GM21360 (cell line): ENCODE measurements around the gene ARHGEF28.

Experiments used
- ATAC-seq: cut with Tn5 transposase; IDR thresholded peaks from one replicate; pipeline ENCODE4 v1.9.1; 2021; ENCODE audit warnings: mild to moderate bottlenecking, moderate library complexity; ENCODE audit not compliant: unreplicated experiment

The ARHGEF28 gene

GRCh38 chr5:73954381-73954780, 328.4 kb downstream of the ARHGEF28 start:
- ATAC-seq, result no peak

- no peak for ATAC-seq
Measured at GRCh38 chr5:73955271-73955846, 329.4 kb downstream of the ARHGEF28 start.

DNA sequence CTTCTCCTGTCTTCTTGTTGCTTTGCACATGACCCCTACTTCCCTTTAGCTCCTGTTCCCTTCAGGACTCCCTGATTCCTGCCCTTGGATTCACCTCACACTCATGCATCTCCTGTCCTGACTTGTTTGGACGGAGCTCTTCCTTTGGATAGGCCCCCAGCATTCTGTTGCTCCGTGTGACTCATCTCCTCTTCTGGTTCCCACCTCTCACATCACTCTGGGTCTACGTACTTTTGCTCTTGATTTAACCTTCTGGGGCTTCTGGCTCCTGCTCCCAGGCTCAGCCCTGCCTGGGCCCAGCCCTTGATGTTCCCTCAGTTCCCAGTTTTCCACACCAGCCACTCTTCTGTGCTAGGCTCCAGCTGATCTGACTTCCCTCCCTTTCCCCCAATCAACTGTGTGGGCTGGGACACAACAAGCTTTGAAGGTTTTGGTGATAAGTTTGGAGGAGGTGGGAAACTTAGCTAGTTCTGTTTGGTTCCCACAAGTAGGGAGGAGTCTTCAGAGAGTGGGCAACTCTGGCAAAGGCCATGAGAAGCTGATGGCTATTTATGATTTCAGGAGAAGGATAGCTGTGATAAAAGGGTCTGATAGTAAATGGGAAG, 331.5 kb downstream of the ARHGEF28 start:
- ATAC-seq, result no peak

- ATAC-seq, result no peak
Measured at GRCh38 chr5:73958037-73958436, 332.0 kb downstream of the ARHGEF28 start.

DNA sequence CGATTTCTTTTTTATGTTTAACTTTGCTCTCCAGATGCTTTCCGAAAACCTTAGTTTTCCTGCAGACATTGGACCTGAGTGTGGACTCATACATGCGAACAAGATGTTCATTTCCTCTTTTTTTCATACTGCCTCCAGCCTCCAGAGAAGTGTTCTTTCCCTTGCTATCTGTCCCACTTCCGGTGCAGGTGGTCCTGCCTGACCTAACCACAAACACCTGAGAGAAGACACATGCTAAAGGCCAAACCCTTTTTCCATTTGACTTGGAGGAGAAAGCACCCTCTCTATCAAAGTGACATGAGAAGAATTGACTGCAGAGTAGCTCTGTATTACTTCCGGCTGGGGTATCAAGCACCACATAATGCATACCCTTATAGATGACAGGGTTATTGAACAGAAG, 334.0 kb downstream of the ARHGEF28 start:
- ATAC-seq, result no peak

GRCh38 chr5:73960426-73960825, 334.4 kb downstream of the ARHGEF28 start:
- no peak for ATAC-seq

DNA sequence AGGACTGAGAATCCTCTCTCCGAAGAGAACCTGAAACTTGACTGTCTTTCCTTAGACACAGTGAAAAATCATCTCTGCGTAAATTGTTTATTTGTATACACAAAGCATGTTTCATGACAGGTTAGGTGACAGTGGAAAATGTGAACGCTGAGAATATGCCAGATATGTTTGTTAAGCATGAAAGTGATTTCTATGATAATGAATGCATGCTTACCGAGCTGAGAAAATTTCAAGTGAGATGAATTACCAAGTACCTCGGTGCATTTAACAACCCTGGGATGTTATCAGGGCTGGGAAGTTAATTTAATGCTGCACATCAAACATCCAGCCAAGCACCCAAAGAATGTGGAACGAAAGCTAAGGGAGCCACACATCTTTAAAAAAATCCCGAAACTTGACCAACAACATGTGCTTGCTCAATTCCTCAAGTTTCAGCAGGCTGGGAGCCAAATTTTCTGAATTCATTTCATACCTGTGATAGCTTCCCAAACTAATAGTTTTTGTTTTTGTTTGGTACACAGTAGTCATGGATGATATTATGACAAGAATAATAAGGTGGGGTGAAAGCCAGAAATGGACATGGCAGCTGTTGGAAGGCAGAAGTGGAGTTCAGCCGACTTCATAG, 336.9 kb downstream of the ARHGEF28 start:
- ATAC-seq, result no peak

- no peak for ATAC-seq
Measured at GRCh38 chr5:73964352-73964865, 338.4 kb downstream of the ARHGEF28 start.

GRCh38 chr5:73966451-73966850, 340.5 kb downstream of the ARHGEF28 start:
- no peak for ATAC-seq

- no peak for ATAC-seq
Measured at GRCh38 chr5:73967347-73967746, 341.4 kb downstream of the ARHGEF28 start.

DNA sequence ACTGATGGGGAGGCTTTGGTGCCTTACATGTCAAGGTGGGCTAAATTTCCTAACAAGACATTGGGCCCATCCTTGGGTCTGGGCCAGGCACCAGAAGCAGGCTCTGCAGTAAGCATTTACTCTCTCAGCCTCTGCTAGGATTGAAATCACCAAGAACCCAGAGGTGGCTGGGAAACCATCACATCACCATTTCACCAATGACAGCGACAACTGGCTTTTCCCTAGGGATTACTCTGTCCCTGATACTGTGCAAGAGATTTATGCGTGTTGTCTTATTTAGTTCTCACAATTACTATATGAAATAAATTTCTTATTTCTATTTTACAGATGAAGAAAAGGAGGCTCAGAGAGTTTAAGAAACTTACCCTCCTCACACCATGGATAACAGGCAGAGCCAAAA, 342.2 kb downstream of the ARHGEF28 start:
- ATAC-seq, result no peak

DNA sequence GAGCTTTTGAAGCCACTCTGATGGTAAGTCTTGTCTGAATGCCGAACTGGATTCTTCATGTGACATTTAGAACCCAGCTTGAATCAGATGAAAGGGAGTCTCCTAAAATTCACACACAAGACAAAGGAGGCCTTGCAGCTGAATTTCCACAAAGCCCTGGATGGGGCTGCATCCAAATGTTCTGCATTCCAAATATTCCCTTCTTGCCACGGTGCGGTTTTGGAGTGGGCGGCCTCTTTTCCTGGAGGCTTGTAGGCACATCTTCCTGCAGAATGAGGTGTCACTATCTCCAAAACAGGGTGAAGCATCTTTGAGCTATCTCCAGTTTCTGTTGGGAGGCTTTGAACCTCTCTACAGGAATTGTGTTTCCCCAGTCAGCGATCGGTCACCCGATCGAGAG, 342.7 kb downstream of the ARHGEF28 start:
- no peak for ATAC-seq

DNA sequence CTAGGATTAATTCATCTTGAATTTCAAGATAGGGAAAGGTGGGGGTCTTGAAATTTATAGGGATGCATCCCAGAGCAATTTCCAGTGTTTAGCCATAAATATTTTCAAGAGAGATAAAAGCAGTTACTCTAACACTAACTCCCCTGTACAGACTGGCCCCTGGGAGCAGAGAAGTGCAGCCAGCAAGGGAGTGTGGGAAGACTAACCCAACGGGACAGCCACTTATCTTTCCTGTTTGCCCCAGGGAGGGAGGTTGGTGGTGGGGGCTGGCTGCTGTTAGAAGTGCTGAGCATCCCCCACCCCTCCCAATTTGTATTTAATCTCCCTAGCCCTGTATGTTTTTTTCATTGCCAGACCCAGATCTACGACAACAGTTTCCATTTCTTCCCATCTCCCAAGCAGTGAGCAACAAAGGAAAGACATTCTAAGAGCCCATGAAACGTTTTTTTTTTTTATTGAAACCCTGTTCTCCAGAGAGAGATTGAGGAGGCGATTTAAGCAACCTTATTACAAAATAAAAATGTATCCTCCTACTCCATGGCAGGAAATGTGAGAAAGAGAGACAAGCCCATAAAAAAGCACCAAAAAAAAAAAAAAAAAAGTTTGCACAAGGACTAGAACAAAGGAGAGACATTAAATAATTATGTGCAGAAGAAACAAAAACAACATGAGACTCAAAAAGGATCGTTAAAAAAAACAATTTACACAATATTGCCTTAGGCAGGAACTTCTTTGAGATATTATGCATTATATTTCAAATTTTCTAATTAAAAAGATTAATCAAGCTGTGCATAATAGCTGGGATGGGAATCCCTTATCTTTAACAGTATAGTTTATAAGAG, 343.4 kb downstream of the ARHGEF28 start:
- ATAC-seq, result no peak

- ATAC-seq, result no peak
Measured at GRCh38 chr5:73971326-73971725, 345.3 kb downstream of the ARHGEF28 start.

- no peak for ATAC-seq
Measured at GRCh38 chr5:73973135-73973534, 347.1 kb downstream of the ARHGEF28 start.

GRCh38 chr5:73974871-73975360, 348.9 kb downstream of the ARHGEF28 start:
- ATAC-seq, result no peak

- no peak for ATAC-seq
Measured at GRCh38 chr5:73975845-73976244, 349.8 kb downstream of the ARHGEF28 start.

GRCh38 chr5:73977146-73977545, 351.1 kb downstream of the ARHGEF28 start:
- no peak for ATAC-seq

DNA sequence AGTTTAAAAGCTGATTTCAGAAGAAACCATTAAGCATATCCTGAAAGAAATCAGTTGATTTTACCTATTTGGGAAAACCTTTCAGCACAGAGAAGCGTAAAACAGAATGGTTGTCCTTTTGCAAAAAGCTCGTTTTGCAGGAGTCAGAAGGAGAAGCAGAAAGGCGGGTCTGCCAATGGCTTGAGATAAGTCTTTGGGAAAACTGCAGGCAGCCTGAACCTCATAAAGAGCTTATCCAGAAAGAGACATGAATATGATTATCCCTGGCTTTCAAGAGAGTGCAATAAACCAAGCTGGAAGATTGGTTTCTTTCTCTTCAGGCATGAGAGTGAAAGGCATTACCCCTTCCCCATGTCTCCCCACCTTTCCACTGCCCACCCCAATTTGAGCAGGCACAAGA, 353.3 kb downstream of the ARHGEF28 start:
- no peak for ATAC-seq

- no peak for ATAC-seq
Measured at GRCh38 chr5:73981704-73982103, 355.7 kb downstream of the ARHGEF28 start.

DNA sequence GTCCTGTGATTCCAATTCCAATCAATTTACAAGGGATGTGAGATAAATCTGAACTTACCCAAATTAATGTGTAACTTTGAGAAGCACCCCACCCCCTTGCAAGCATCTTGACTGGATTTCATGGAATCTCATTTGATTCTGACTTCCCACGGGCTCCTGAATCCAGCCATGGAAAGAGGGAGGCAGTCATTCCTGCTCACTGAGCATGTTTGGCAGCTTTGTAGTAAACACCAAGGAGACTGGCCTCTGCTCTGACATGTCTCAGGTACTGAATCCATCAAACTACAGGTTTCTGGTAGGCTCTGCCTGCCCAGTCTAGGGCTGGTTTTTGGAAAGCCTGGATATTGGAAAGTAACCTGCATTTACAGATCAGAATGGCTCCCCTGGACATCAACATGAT, 357.6 kb downstream of the ARHGEF28 start:
- ATAC-seq, result no peak
